Erythroblast (primary cell): ENCODE results near the gene GNB1L.

Source experiments
- DNase-seq, 2 experiments: peaks; one replicate each; lab custom pipeline; 2025; lab: John Stamatoyannopoulos, UW
- GATA1 ChIP-seq: IDR thresholded peaks from 2 replicates; pipeline ENCODE4 v1.6.1; 2011; ENCODE audit warnings: low read depth, mild to moderate bottlenecking, control low read depth, low read length, moderate library complexity
- POLR2A ChIP-seq: IDR thresholded peaks from 2 replicates; pipeline ENCODE4 v1.6.1; 2011; ENCODE audit warnings: mild to moderate bottlenecking, low read length

GNB1L gene

GRCh38 chr22:19757985-19758895 is 96.4 kb downstream of the GNB1L start:
- TF ChIP-seq GATA1 (no peak), POLR2A (no peak)
- DNase-seq, result no peak

GRCh38 chr22:19757140-19757984 is 97.3 kb downstream of the GNB1L start:
- no peak for DNase-seq
- no peak for TF ChIP-seq GATA1
- TF ChIP-seq POLR2A, result no peak

GRCh38 chr22:19756288-19757128 is 98.2 kb downstream of the GNB1L start:
- TF ChIP-seq GATA1, result no peak
- DNase-seq, result peak; percentile 14 to 44

GRCh38 chr22:19755722-19756287 is 98.9 kb downstream of the GNB1L start:
- no peak for TF ChIP-seq POLR2A
- no peak for TF ChIP-seq GATA1
- no peak for DNase-seq

- no peak for DNase-seq
- TF ChIP-seq POLR2A (no peak), GATA1 (no peak)
Observed at GRCh38 chr22:19755145-19755710, 99.4 kb downstream of the GNB1L start.

GRCh38 chr22:19754701-19755144 is 100.0 kb downstream of the GNB1L start:
- no peak for TF ChIP-seq POLR2A
- no peak for TF ChIP-seq GATA1
- DNase-seq, result no peak

GRCh38 chr22:19753996-19754700 is 100.5 kb downstream of the GNB1L start:
- DNase-seq, result no peak
- no peak for TF ChIP-seq GATA1
- no peak for TF ChIP-seq POLR2A

- TF ChIP-seq GATA1 (no peak), POLR2A (no peak)
- DNase-seq, result no peak
Observed at GRCh38 chr22:19753090-19753842, 101.4 kb downstream of the GNB1L start.

GRCh38 chr22:19751497-19752245 is 103.0 kb downstream of the GNB1L start:
- TF ChIP-seq POLR2A (no peak), GATA1 (no peak)
- no peak for DNase-seq

GRCh38 chr22:19750507-19751490 is 103.9 kb downstream of the GNB1L start:
- TF ChIP-seq POLR2A (no peak), GATA1 (no peak)

GRCh38 chr22:19749876-19750275 is 104.8 kb downstream of the GNB1L start:
- TF ChIP-seq GATA1, result no peak
- DNase-seq, result no peak

More at GRCh38 chr22:19750507-19751490, 103.9 kb downstream of the GNB1L start:
- no peak for DNase-seq
